GM12874 (cell line): ENCODE data around the gene SRGAP3.

ENCODE experiments used
- TF ChIP-seq, protein P1 (sequence below): IDR thresholded peaks from 2 replicates; pipeline ENCODE4 v1.5.1; 2011; ENCODE audit warnings: low read depth, mild to moderate bottlenecking, control low read depth, low read length, moderate library complexity; ENCODE audit not compliant: insufficient read depth

SRGAP3 gene

DNA sequence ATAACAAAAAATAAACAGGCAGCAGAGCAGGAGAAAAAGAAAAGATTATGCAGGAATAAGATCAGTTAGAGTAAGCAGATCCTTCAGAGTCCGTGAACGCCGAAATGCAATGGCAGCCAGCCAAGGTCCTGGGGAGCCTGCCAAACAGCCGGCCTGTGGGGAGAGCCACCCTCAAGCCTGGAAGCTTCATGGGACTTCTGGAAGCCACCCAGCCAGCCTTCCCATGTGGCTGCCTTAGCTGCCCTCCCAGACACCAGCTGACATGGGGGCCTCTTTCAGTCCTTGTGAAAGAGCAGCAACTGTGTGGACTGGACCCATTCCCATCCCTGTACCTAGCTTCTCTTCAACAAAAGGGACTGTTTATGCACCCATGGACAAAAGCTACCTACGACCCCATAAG lies 221.3 kb downstream of the SRGAP3 start:
- TF ChIP-seq, protein P1, sequence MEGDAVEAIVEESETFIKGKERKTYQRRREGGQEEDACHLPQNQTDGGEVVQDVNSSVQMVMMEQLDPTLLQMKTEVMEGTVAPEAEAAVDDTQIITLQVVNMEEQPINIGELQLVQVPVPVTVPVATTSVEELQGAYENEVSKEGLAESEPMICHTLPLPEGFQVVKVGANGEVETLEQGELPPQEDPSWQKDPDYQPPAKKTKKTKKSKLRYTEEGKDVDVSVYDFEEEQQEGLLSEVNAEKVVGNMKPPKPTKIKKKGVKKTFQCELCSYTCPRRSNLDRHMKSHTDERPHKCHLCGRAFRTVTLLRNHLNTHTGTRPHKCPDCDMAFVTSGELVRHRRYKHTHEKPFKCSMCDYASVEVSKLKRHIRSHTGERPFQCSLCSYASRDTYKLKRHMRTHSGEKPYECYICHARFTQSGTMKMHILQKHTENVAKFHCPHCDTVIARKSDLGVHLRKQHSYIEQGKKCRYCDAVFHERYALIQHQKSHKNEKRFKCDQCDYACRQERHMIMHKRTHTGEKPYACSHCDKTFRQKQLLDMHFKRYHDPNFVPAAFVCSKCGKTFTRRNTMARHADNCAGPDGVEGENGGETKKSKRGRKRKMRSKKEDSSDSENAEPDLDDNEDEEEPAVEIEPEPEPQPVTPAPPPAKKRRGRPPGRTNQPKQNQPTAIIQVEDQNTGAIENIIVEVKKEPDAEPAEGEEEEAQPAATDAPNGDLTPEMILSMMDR, result no peak

DNA sequence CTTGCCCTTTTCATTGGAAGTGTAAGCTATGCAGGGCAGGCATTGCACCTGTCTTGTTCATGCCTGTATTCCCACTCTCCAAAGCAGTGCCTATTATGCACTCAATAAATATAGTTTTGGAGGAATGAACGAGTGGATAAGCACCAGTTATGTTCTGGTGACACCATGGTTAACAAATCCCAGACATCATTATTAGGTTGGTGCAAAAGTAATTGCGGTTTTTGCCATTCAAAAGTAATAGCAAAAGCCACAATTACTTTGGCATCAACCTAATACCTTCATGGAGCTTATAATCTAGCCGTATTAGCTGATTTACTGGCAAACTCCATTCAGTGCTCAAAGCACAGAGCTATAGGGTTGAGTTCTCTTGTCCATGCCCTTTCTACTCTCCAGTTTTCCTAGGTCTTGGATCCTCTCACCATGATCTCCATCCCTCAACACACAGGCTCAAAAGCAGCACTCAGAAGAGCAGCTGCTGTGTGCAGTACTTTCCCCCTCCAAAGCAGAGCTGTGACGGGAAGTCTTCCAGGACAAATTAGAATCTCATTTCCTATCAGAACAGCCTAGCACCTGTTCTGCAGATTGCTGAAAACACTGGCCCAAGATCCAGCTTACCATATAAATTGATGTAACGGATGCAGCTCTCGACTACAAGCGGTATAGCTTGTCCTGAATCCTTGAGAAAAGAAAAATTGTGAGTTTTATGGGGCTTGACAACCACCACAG lies 223.0 kb downstream of the SRGAP3 start:
- TF ChIP-seq, protein P1, result no peak

DNA sequence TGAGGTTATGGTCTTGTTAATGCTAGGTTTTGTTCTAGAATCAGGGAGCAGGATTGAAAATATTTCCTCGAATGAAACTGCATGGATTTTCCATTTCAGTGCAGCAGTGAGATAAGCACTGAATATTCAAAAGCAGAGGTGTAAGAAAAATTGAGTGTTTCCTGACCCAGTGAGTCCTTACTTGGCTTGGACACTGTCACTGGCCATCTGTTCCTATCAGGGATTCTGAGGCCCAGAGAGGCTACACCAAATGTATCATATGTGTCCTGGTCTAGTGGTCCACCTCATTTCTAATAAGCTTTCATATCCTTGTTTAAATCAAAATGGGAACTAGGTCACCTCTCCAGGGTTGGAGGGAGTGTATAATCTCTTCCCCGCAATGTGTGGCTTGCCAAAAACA lies 225.1 kb downstream of the SRGAP3 start:
- TF ChIP-seq, protein P1, result no peak

DNA sequence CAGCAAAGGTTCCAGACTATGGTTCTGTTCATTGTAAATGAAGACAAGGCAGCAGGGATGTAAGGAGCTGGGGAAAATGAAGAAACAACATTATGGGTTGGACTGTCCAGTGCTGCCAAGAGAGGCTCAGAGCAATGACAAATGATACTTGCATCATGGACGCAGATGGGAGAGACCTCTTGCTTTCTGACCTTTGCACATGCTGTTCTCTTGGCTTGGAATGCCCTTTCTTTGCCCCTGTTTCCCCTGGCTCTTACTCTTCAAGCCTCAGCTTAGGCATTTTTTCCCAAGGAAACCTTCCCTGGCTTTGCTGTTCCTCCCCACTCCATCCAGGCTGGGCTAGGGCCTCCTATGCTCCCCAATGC lies 226.2 kb downstream of the SRGAP3 start:
- TF ChIP-seq, protein P1, result no peak

DNA sequence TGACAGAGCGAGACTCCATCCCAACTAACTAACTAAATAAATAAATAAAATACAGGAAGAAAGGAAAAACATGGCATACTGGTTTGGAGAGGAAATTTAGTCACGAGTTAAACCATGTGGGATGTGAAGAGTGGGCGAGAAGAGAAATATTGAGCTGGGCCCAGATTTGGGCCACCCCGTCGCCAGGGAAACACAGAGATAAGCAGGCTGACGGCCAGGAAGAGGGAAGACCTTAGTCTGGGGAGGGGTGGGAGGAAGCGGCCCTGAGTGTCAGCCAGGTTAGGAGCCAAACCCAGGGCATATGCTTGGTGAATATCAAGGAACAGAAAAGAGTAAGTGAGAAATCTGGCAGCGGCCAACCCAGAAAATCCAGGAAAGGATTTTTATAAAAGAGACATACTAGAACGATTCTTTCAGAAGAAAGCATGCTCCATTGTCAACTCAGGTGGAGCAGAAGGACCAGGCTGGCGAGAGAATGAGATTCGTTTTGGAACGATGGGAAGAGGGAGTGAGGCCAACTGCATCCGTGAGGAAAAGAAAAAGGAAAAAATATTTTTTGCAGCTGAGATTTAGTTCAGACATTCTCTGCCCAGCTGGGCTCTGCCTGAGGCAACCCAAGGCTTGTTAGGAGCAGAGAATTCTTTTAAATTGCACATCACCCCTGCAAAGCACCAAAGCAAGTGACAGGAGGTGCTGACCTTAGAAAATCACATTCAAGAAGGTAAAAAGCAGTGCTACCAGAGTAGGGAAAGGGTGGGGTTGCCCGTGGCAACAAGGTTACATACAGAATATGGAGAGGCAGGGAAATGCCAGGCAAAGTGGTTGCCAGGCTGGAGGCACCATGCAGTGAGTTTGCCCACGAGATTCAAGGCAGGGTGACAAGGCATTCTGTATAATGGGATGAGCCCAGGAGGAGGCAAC lies 226.9 kb downstream of the SRGAP3 start:
- TF ChIP-seq, protein P1, result no peak

DNA sequence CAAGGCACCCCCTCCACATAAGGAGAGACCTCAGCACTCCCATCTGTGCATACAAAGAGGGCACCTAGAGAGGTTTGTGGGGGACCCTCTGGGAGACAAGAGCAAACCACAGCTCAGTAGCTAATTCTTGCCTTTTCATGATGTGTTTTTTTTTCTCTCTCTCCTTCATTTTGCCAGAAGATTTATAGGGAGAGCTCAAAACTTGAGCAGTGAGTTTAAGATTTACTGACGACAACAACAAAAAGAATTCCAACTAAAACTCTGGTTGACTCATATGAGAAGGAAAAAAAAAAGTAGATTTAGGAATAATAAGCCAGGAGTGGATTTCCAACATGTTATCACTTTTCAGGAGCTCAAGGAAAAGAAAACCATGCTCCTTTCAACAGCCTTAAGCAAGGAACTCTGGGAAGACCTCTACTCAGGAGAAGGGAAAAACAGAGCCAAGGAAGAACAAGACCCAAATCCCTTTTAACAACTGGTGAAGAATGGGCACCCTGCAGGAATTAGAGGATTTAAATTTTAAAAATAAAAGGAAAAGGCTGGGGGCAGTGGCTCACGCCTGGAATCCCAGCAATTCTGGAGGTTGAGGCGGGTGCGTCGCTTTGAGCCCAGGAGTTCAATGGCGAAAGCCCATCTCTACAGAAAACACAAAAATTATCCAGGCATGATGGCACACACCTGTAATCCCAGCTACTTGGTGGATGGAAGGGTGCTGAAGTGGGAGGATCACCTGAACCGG lies 228.0 kb downstream of the SRGAP3 start:
- TF ChIP-seq, protein P1, result no peak

DNA sequence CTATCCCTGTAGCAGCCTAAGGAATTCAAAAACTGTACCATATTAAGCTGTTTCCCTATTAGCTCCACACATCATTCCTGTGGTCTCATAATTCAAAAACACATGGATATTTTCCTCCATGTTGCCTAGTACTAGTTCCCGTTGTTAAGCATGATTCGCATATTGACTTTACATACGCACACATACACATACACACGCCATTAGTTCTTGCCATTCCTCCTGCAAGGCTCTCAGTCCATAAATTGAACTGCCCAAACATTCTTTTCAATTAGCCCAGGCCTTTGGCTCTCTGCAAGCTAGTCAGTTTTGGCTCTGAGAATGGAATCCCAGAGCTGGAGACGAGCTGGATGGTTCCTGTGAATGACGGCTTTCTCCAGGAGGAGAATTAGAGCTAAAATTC lies 229.0 kb downstream of the SRGAP3 start:
- TF ChIP-seq, protein P1, result no peak
